CD4-positive, alpha-beta memory T cell (primary cell): Measurements from ENCODE around the gene FSTL4. TPM values are rescaled to one million over a fixed set of nuclear protein-coding genes. Genes with fewer than 3 reads are reported as not detected.

Experiments used
- CTCF ChIA-PET: fragments of 350-600 bp; sonication (Branson Sonifier 250); formaldehyde crosslinking; loops from one replicate; lab custom pipeline; 2021; ENCODE audit warnings: inconsistent platforms; ENCODE audit not compliant: partially characterized antibody; lab: Charles Lee
- POLR2A ChIA-PET: fragments of 350-600 bp; sonication (Branson Sonifier 250); formaldehyde crosslinking; loops from one replicate; lab custom pipeline; 2021; ENCODE audit not compliant: partially characterized antibody; lab: Charles Lee
- DNase-seq, 5 donors: peaks; one replicate each; pipeline versions ENCODE4 v3.0.0 to v3.0.0-alpha.2; 2020 to 2022; ENCODE audit warnings: mixed read lengths in 1 of 5
- H3K27ac ChIP-seq: one replicate; pipeline ENCODE4 v1.7.0; 2013; ENCODE audit warnings: low read depth, low read length
- H3K27me3 ChIP-seq: 2 replicates; pipeline ENCODE4 v1.7.0; 2013; ENCODE audit warnings: mild to moderate bottlenecking, low read length, moderate library complexity; ENCODE audit not compliant: insufficient read depth
- H3K36me3 ChIP-seq: 2 replicates; pipeline ENCODE4 v1.7.0; 2013; ENCODE audit warnings: mild to moderate bottlenecking, low read length, moderate library complexity; ENCODE audit not compliant: insufficient read depth
- H3K4me1 ChIP-seq: 2 replicates; pipeline ENCODE4 v1.7.0; 2013; ENCODE audit warnings: mild to moderate bottlenecking, low read length, moderate library complexity; ENCODE audit not compliant: insufficient read depth
- H3K4me3 ChIP-seq, 2 donors: one replicate each; pipeline ENCODE4 v1.7.0; 2013; ENCODE audit warnings: low read length in 2 of 2, mild to moderate bottlenecking in 1 of 2
- H3K9me3 ChIP-seq, 2 donors: one replicate each; pipeline ENCODE4 v1.7.0; 2013; ENCODE audit warnings: low read length in 2 of 2, control low read depth in 1 of 2; ENCODE audit not compliant: control insufficient read depth in 1 of 2
- H3K27ac Mint-ChIP-seq, 7 donors: one replicate each; pipeline ENCODE4 v1.8.0; 2020 to 2021; ENCODE audit warnings: mixed read lengths in 7 of 7, mild to moderate bottlenecking in 6 of 7, inconsistent platforms in 3 of 7, moderate library complexity in 3 of 7
- H3K27me3 Mint-ChIP-seq, 2 donors: one replicate each; pipeline ENCODE4 v1.8.0; 2020 to 2021; ENCODE audit warnings: mixed read lengths in 2 of 2
- H3K36me3 Mint-ChIP-seq, 2 donors: one replicate each; pipeline ENCODE4 v1.8.0; 2020 to 2021; ENCODE audit warnings: mixed read lengths in 2 of 2, inconsistent platforms in 1 of 2, mild to moderate bottlenecking in 1 of 2
- H3K4me1 Mint-ChIP-seq, 4 donors: one replicate each; pipeline ENCODE4 v1.8.0; 2020 to 2021; ENCODE audit warnings: mixed read lengths in 4 of 4, mild to moderate bottlenecking in 1 of 4
- H3K4me3 Mint-ChIP-seq, 8 donors: one replicate each; pipeline ENCODE4 v1.8.0; 2020 to 2021; ENCODE audit warnings: mixed read lengths in 8 of 8, mild to moderate bottlenecking in 7 of 8, moderate library complexity in 6 of 8, inconsistent platforms in 3 of 8
- H3K9me3 Mint-ChIP-seq, 8 donors: one replicate each; pipeline ENCODE4 v1.8.0; 2020 to 2021; ENCODE audit warnings: mixed read lengths in 8 of 8, mild to moderate bottlenecking in 5 of 8, inconsistent platforms in 3 of 8, moderate library complexity in 1 of 8
- intact Hi-C: fragments of 100-400 bp; cut with micrococcal nuclease; formaldehyde crosslinking; loops from one replicate; pipeline ENCODE4 v1.15.1; 2023
- polyA plus RNA-seq, 2 donors: library from polyadenylated mRNA; unstranded; fragments of 300-500 nt; fragmentation: Illumina TruSeq; gene quantifications; one replicate each; pipeline ENCODE4 v1.2.3, GENCODE V29; 2021
- total RNA-seq, 2 experiments: library from RNA; stranded (reverse); gene quantifications; one replicate each; pipeline ENCODE4 v1.2.3, GENCODE V29; 2021

FSTL4 gene
- total and polyA plus RNA-seq, 4 experiments from 2014 or later = not detected

DNA sequence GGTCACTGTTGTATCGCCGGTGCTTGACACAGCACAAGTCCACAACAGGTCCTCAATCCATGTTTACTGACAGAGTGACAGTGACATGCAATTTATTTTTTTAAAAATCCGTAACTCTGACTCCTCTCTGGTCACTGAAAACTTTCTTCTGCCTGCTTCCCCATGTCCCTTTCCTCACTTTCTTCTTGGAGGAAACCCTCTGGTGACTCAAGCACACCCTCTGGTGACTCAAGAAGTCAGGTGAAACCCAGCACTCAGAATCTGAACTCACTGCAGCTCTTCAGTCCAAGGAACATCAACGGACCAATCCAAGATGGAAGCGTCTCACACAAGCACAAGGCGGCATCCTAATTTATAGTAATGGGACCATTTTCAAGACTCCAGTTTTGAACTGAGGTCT, 245.9 kb downstream of the FSTL4 start:
- no peaks in the 10 kb centered on the region for H3K9me3 Mint-ChIP-seq
- POLR2A ChIA-PET = no interaction called here
- CTCF ChIA-PET = no interaction called here
- H3K27ac Mint-ChIP-seq = no peak overlapping the region
- no peaks in the 10 kb centered on the region for H3K36me3 Mint-ChIP-seq
- H3K4me3 ChIP-seq = no peak overlapping the region
- H3K27me3 Mint-ChIP-seq = peaks cover 3 to 15% of the 10 kb centered on the region in 2 donors
- H3K4me1 ChIP-seq = no peaks in the 10 kb centered on the region
- no peaks in the 10 kb centered on the region for H3K36me3 ChIP-seq
- intact Hi-C loops = no loop called here
- H3K27ac ChIP-seq = no peak overlapping the region
- no peaks in the 10 kb centered on the region for H3K27me3 ChIP-seq
- no peaks in the 10 kb centered on the region for H3K9me3 ChIP-seq
- H3K4me1 Mint-ChIP-seq = no peaks in the 10 kb centered on the region
- no peak for DNase-seq
- no peak overlapping the region for H3K4me3 Mint-ChIP-seq

DNA sequence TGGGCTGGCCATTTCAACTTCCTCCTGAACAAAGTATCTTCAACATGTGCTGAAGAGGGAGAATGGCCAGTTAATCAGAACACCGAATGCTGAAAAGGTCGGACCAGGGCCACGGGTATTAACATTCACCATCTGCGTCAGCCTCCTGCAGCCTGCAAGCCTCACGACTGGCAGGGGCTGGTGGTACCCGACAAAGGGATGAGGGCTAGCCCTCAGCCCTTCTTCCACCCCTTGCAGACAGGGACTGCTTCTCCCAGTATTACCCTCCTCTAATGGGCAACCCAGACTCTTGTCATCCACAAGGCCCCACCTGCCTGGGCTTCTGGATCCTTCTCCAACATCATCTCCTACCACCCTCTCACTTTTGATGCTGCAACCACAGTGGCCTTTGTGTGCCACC, 246.6 kb downstream of the FSTL4 start:
- no peaks in the 10 kb centered on the region for H3K36me3 Mint-ChIP-seq
- H3K4me3 ChIP-seq = no peak overlapping the region
- intact Hi-C loops = no loop called here
- no peaks in the 10 kb centered on the region for H3K36me3 ChIP-seq
- POLR2A ChIA-PET = no interaction called here
- H3K27me3 ChIP-seq = no peaks in the 10 kb centered on the region
- no peak for DNase-seq
- no peaks in the 10 kb centered on the region for H3K9me3 ChIP-seq
- H3K27ac Mint-ChIP-seq = no peak overlapping the region
- no peaks in the 10 kb centered on the region for H3K4me1 ChIP-seq
- H3K27ac ChIP-seq = no peak overlapping the region
- CTCF ChIA-PET = no interaction called here
- H3K4me1 Mint-ChIP-seq = no peaks in the 10 kb centered on the region
- H3K4me3 Mint-ChIP-seq = no peak overlapping the region
- H3K9me3 Mint-ChIP-seq = no peaks in the 10 kb centered on the region
- H3K27me3 Mint-ChIP-seq = peaks cover 3 to 11% of the 10 kb centered on the region in 2 donors

DNA sequence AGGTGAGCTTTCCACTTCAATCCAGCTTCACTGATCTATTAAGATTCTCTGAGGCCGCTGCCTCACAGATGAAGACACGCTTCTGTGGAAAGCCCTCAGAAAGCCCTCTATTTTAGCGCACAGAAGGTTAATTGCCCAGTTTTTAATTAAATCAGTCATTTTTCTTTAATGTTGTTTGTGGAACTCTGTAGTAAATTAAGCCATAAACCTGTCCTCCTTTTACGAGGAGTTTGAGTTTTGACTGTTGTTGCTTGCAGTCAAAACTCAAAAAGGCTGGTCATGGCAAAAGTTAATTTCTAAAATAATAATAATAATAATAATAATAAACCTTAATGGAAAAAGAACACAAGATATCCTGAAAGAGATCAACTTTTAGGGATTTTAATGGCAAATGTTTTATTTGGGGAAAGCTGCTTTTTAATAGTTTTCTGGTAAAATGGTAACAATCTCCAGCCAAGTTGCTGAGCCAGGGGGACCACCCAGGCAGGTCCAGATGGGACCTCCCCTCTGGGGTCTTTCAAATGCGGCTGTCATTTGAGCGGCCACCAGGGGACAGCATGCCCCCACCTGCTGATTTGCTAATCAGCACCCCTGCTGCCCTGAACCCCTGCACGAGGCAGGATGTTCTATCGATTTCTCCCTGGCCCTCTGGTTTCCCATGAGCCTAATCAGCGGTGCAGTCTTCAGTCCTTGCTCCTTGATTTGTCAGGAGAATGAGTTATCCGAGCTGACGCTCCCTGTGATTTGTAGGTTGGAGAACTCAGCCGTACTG, 247.2 kb downstream of the FSTL4 start:
- Histone ChIP-seq H3K9me3 (no peaks in the 10 kb centered on the region), H3K36me3 (no peaks in the 10 kb centered on the region), H3K27me3 (no peaks in the 10 kb centered on the region), H3K4me3 (no peak overlapping the region), H3K4me1 (no peaks in the 10 kb centered on the region), H3K27ac (no peak overlapping the region)
- Mint-ChIP-seq H3K9me3 (no peaks in the 10 kb centered on the region), H3K4me3 (no peak overlapping the region), H3K27me3 (peaks cover 0 to 7% of the 10 kb centered on the region in 2 donors), H3K4me1 (no peaks in the 10 kb centered on the region), H3K27ac (no peak overlapping the region), H3K36me3 (no peaks in the 10 kb centered on the region)
- intact Hi-C loops = no loop called here
- ChIA-PET CTCF (no interaction called here), POLR2A (no interaction called here)
- DNase-seq = no peak

DNA sequence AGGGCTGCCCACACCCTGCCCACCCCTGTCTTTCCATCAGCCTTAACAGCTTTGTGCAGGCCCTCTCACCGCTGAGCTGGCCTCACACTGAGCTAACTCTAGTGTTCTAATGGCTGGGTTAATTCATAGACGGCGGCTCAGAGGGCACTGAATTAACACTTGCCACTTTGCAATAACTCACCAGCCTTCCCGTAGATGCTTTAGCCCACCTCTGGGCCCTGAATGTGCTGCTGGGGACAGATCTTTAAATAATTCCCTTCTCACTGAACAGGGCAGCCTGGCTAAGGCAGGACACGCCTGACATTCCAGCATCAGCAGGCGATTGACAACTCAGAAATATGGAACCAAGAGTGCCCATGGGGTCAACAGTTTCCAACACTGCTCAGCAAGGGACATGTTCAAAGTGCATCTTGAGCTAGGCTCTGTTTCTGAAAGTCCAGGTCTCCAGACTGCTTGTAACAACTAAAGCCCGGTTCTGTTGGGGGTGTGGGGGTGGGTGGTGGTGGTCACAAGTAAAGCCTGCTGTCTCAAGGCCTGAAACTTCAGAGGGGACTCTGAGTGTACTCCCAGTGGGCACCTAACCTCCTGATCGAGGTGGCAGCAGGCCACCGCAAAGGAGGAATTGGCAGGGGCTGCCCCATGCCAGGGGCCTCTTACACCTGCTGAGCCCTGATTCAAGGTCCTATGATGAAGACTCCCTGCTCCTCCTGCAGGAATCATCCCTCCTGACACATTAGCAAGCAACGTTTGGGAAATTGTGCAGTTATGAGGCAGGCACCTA, 248.3 kb downstream of the FSTL4 start:
- CTCF ChIA-PET = interaction anchor here (1.4 kb wide), 1 partner anchor 253 kb away, joined by 3 read pairs; no protein-coding TSS in a partner anchor
- H3K9me3 Mint-ChIP-seq = no peaks in the 10 kb centered on the region
- intact Hi-C loops = no loop called here
- H3K4me1 ChIP-seq = no peaks in the 10 kb centered on the region
- POLR2A ChIA-PET = no interaction called here
- H3K27ac ChIP-seq = no peak overlapping the region
- no peak overlapping the region for H3K4me3 Mint-ChIP-seq
- no peak overlapping the region for H3K4me3 ChIP-seq
- no peak for DNase-seq
- no peaks in the 10 kb centered on the region for H3K36me3 ChIP-seq
- H3K4me1 Mint-ChIP-seq = no peaks in the 10 kb centered on the region
- H3K27me3 ChIP-seq = no peaks in the 10 kb centered on the region
- H3K27ac Mint-ChIP-seq = peak overlapping the region in 1 of 7 donors; percentile 36
- H3K27me3 Mint-ChIP-seq = peaks cover 0 to 8% of the 10 kb centered on the region in 2 donors
- no peaks in the 10 kb centered on the region for H3K36me3 Mint-ChIP-seq
- no peaks in the 10 kb centered on the region for H3K9me3 ChIP-seq

DNA sequence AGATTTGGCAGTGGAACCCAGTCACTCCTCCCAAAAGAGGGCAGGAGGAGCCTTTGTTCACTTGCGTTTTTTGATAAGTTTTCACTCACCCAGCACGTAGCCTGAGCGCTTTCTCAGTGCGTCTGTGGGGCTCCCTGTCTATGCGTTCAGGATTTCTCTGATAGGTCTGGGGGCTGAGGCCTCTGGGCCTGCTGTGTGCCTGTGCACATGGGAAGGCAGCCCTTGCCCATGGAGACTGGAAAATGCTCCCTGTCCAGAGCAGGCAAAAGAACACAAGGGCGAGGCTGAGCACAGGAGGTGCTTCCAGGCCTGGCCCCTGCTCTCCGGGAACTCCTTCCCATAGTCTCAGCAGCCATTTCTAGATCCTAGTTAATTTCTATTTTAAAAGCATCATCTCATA, 249.9 kb downstream of the FSTL4 start:
- Mint-ChIP-seq H3K9me3 (no peaks in the 10 kb centered on the region), H3K36me3 (no peaks in the 10 kb centered on the region), H3K27ac (no peak overlapping the region), H3K4me3 (no peak overlapping the region), H3K27me3 (peaks cover 0 to 8% of the 10 kb centered on the region in 2 donors), H3K4me1 (no peaks in the 10 kb centered on the region)
- POLR2A ChIA-PET = no interaction called here
- intact Hi-C loops = no loop called here
- Histone ChIP-seq H3K4me3 (no peak overlapping the region), H3K9me3 (no peaks in the 10 kb centered on the region), H3K36me3 (no peaks in the 10 kb centered on the region), H3K27me3 (no peaks in the 10 kb centered on the region), H3K4me1 (no peaks in the 10 kb centered on the region), H3K27ac (no peak overlapping the region)
- no peak for DNase-seq
- CTCF ChIA-PET = interaction anchor here (1.4 kb wide), 1 partner anchor 251 kb away, joined by 3 read pairs; no protein-coding TSS in a partner anchor

DNA sequence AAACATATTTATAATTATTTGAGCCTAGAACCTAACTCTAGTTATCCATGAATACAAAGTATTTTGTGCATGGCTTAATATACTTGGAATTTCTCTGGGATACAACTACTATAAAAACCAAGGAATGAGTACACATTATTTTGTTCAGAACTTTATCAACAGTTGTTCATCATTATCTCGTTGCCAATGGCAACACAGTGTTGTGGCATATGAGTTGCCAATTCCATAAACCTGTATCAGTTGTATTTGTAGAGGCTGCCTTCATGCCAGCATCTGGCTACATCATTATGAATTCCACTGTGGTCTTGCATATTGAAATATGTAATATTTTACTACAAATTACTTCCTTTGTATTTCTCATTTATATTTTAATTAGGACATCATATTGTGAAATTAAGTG, 250.4 kb downstream of the FSTL4 start:
- no peak for DNase-seq
- Mint-ChIP-seq H3K4me3 (no peak overlapping the region), H3K27ac (no peak overlapping the region), H3K9me3 (no peaks in the 10 kb centered on the region), H3K36me3 (no peaks in the 10 kb centered on the region), H3K4me1 (no peaks in the 10 kb centered on the region), H3K27me3 (peaks cover 0 to 8% of the 10 kb centered on the region in 2 donors)
- Histone ChIP-seq H3K4me3 (no peak overlapping the region), H3K27ac (no peak overlapping the region), H3K27me3 (no peaks in the 10 kb centered on the region), H3K9me3 (no peaks in the 10 kb centered on the region), H3K36me3 (no peaks in the 10 kb centered on the region), H3K4me1 (no peaks in the 10 kb centered on the region)
- POLR2A ChIA-PET = no interaction called here
- intact Hi-C loops = no loop called here
- CTCF ChIA-PET = no interaction called here

DNA sequence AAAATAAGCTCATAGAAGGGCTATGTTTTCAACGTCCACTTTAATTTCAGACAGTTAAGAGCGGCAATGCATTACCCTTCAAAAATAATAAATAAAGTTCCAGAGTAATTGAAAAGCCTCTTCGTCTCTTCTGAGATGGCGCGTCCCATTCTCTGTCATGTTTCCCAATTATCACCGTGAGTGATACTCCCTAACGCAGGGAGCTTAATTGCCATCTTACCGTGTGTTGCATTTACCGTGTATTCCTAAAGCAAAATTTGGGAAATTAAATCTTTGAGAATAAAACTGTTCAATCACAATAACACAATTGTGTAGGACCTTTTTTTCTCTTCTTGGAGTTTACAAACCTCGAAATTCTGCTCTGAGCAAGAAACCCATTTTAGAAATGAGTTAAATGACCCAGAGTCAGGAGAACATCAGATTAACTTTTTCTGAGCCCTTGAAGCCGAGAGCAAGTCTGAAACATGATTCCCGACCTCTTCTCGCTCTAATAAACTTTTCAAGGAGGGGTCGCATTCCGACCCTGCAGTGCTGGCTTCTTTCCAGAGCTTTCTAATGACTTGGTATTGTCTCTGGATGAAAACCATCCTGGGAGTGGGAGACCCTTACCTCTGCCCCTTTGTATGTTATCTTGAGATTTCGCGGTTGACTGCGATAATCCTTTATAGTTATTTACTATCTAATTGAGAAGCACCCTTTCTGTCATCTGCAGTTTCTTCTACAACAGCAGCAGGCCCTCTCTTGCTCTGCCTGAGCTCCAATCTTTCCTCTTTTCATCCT, 251.5 kb downstream of the FSTL4 start:
- no peaks in the 10 kb centered on the region for H3K27me3 ChIP-seq
- Mint-ChIP-seq H3K4me1 (no peaks in the 10 kb centered on the region), H3K27me3 (peaks cover 0 to 8% of the 10 kb centered on the region in 2 donors), H3K9me3 (no peaks in the 10 kb centered on the region), H3K27ac (no peak overlapping the region), H3K4me3 (no peak overlapping the region), H3K36me3 (no peaks in the 10 kb centered on the region)
- H3K4me1 ChIP-seq = no peaks in the 10 kb centered on the region
- no peaks in the 10 kb centered on the region for H3K36me3 ChIP-seq
- no peak overlapping the region for H3K4me3 ChIP-seq
- ChIA-PET POLR2A (no interaction called here), CTCF (no interaction called here)
- H3K27ac ChIP-seq = no peak overlapping the region
- DNase-seq = no peak
- H3K9me3 ChIP-seq = no peaks in the 10 kb centered on the region
- intact Hi-C loops = no loop called here
